ENCODE measurements around the gene MATCAP1.

The MATCAP1 gene

GRCh38 chr16:67187175-67187890 is 3.6 kb upstream of the MATCAP1 start:
- Histone ChIP-seq H3K36me3 (ENCODE audit: control insufficient read depth, low read depth, low read length) (no peaks in the 10 kb centered on the region), H3K27ac (ENCODE audit: low read length) (no peak overlapping the region), H3K4me3 (ENCODE audit: low read length) (no peak overlapping the region), H3K27me3 (ENCODE audit: control insufficient read depth, insufficient read depth, low read length) (peaks cover 27% of the 10 kb centered on the region), H3K9ac (ENCODE audit: low read length) (no peak overlapping the region), H3K9me3 (ENCODE audit: control insufficient read depth, low read depth, low read length) (no peaks in the 10 kb centered on the region), H3K4me1 (ENCODE audit: control insufficient read depth, low read depth, low read length) (peaks cover 3% of the 10 kb centered on the region)

DNA sequence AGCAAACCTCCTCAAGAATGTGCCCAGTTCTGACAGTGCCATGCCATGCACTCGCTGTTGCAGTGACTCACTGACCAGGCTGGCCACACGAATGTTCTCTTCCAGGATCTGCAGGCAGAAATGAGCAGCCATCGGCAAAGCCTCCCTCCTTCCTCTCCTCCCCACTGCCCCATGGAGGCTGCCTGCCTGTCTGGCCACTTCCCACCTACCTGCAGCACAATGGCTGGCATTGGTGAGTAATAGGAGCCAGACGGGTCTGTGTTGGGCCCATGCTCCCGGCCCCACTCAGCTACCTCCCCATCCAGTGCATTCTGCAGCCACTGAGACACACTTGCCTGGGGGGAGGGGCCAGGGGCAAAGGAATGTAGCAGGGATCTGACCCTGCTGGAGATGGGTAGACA is 2.8 kb upstream of the MATCAP1 start:
- peaks cover 3% of the 10 kb centered on the region for H3K4me1 ChIP-seq (ENCODE audit: control insufficient read depth, low read depth, low read length)
- no peak overlapping the region for H3K9ac ChIP-seq (ENCODE audit: low read length)
- no peak overlapping the region for H3K4me3 ChIP-seq (ENCODE audit: low read length)
- H3K27ac ChIP-seq (ENCODE audit: low read length), result no peak overlapping the region
- H3K36me3 ChIP-seq (ENCODE audit: control insufficient read depth, low read depth, low read length), result no peaks in the 10 kb centered on the region
- peaks cover 27% of the 10 kb centered on the region for H3K27me3 ChIP-seq (ENCODE audit: control insufficient read depth, insufficient read depth, low read length)
- H3K9me3 ChIP-seq (ENCODE audit: control insufficient read depth, low read depth, low read length), result no peaks in the 10 kb centered on the region

GRCh38 chr16:67185651-67186134 is 1.9 kb upstream of the MATCAP1 start:
- Histone ChIP-seq H3K4me3 (ENCODE audit: low read length) (no peak overlapping the region), H3K4me1 (ENCODE audit: control insufficient read depth, low read depth, low read length) (peaks cover 3% of the 10 kb centered on the region), H3K9ac (ENCODE audit: low read length) (no peak overlapping the region), H3K27ac (ENCODE audit: low read length) (no peak overlapping the region), H3K36me3 (ENCODE audit: control insufficient read depth, low read depth, low read length) (no peaks in the 10 kb centered on the region), H3K9me3 (ENCODE audit: control insufficient read depth, low read depth, low read length) (no peaks in the 10 kb centered on the region), H3K27me3 (ENCODE audit: control insufficient read depth, insufficient read depth, low read length) (peaks cover 27% of the 10 kb centered on the region)

- peaks cover 3% of the 10 kb centered on the region for H3K4me1 ChIP-seq (ENCODE audit: control insufficient read depth, low read depth, low read length)
- no peaks in the 10 kb centered on the region for H3K9me3 ChIP-seq (ENCODE audit: control insufficient read depth, low read depth, low read length)
- no peaks in the 10 kb centered on the region for H3K36me3 ChIP-seq (ENCODE audit: control insufficient read depth, low read depth, low read length)
- no peak overlapping the region for H3K9ac ChIP-seq (ENCODE audit: low read length)
- peak overlapping the region; percentile 71 for H3K4me3 ChIP-seq (ENCODE audit: low read length)
- no peak overlapping the region for H3K27ac ChIP-seq (ENCODE audit: low read length)
- peaks cover 27% of the 10 kb centered on the region for H3K27me3 ChIP-seq (ENCODE audit: control insufficient read depth, insufficient read depth, low read length)
Observed at GRCh38 chr16:67184995-67185650, 1.4 kb upstream of the MATCAP1 start.

DNA sequence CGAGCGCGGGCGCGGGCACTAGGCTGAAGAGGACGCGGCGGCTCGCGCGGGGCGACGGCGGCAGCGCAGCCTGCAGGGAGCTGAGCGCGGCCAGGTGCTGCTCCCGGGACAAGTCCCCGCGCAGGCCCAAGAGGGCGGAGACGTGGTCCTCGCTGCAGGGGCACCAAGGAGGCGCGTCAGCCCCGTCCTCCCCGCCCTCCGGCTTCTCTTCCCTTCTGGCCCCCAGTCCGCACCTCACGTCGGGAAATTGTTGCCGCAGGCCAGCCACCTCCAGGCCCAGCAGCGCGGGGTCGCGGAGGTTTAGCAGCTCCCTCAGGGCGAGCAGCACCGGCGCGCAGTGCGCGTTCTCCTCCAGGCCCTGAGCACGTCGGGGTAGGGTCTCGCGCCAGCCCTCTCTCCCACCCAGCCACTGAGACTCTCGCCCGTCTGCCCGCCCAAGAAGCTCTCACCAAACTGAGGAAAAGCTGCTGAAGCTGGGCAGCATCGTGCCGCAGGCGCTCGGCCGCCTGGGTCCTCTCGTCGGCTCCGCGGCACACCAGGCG is 761 bp upstream of the MATCAP1 start:
- Histone ChIP-seq H3K36me3 (ENCODE audit: control insufficient read depth, low read depth, low read length) (no peaks in the 10 kb centered on the region), H3K9ac (ENCODE audit: low read length) (no peak overlapping the region), H3K27ac (ENCODE audit: low read length) (no peak overlapping the region), H3K4me1 (ENCODE audit: control insufficient read depth, low read depth, low read length) (peaks cover 3% of the 10 kb centered on the region), H3K9me3 (ENCODE audit: control insufficient read depth, low read depth, low read length) (no peaks in the 10 kb centered on the region), H3K4me3 (ENCODE audit: low read length) (peak overlapping the region; percentile 71), H3K27me3 (ENCODE audit: control insufficient read depth, insufficient read depth, low read length) (peaks cover 31% of the 10 kb centered on the region)

GRCh38 chr16:67183284-67183626 is 508 bp downstream of the MATCAP1 start:
- Histone ChIP-seq H3K4me1 (ENCODE audit: control insufficient read depth, low read depth, low read length) (peaks cover 3% of the 10 kb centered on the region), H3K27ac (ENCODE audit: low read length) (no peak overlapping the region), H3K9me3 (ENCODE audit: control insufficient read depth, low read depth, low read length) (no peaks in the 10 kb centered on the region)

DNA sequence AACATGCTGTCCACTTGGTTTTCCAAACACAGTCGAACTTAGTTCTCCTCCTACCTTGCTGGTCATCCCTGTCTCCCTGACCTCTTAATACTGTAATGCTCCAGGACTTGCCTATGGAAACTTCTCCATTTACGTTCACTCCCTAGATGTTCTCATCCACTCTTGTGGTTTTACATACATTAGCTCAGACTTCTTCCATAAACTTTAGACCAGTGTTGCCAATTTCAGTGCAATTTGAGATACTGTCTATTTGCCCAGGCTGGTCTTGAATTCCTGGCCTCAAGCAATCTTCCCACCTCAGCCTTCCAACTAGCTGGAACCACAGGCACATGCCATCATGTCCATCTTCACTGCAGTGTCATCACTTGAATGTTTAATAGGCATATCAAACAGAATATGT is 1.5 kb downstream of the MATCAP1 start:
- Histone ChIP-seq H3K9ac (ENCODE audit: low read length) (no peak overlapping the region), H3K4me1 (ENCODE audit: control insufficient read depth, low read depth, low read length) (peaks cover 3% of the 10 kb centered on the region), H3K9me3 (ENCODE audit: control insufficient read depth, low read depth, low read length) (no peaks in the 10 kb centered on the region)

More at GRCh38 chr16:67183284-67183626, 508 bp downstream of the MATCAP1 start:
- Histone ChIP-seq H3K36me3 (ENCODE audit: control insufficient read depth, low read depth, low read length) (no peaks in the 10 kb centered on the region), H3K4me3 (ENCODE audit: low read length) (peak overlapping the region; percentile 71), H3K9ac (ENCODE audit: low read length) (peak overlapping the region; percentile 83), H3K27me3 (ENCODE audit: control insufficient read depth, insufficient read depth, low read length) (peaks cover 42% of the 10 kb centered on the region)

GRCh38 chr16:67181346-67181745 is 2.4 kb downstream of the MATCAP1 start:
- Histone ChIP-seq H3K9me3 (ENCODE audit: control insufficient read depth, low read depth, low read length) (no peaks in the 10 kb centered on the region), H3K27ac (ENCODE audit: low read length) (no peak overlapping the region), H3K36me3 (ENCODE audit: control insufficient read depth, low read depth, low read length) (no peaks in the 10 kb centered on the region), H3K9ac (ENCODE audit: low read length) (no peak overlapping the region), H3K27me3 (ENCODE audit: control insufficient read depth, insufficient read depth, low read length) (peaks cover 56% of the 10 kb centered on the region), H3K4me3 (ENCODE audit: low read length) (no peak overlapping the region), H3K4me1 (ENCODE audit: control insufficient read depth, low read depth, low read length) (peaks cover 3% of the 10 kb centered on the region)

More for the DNA sequence above, 1.5 kb downstream of the MATCAP1 start:
- Histone ChIP-seq H3K36me3 (ENCODE audit: control insufficient read depth, low read depth, low read length) (no peaks in the 10 kb centered on the region), H3K27me3 (ENCODE audit: control insufficient read depth, insufficient read depth, low read length) (peaks cover 49% of the 10 kb centered on the region), H3K4me3 (ENCODE audit: low read length) (peak overlapping the region; percentile 71), H3K27ac (ENCODE audit: low read length) (no peak overlapping the region)

- no peak overlapping the region for H3K27ac ChIP-seq (ENCODE audit: low read length)
- H3K4me3 ChIP-seq (ENCODE audit: low read length), result no peak overlapping the region
- no peaks in the 10 kb centered on the region for H3K36me3 ChIP-seq (ENCODE audit: control insufficient read depth, low read depth, low read length)
- H3K9me3 ChIP-seq (ENCODE audit: control insufficient read depth, low read depth, low read length), result no peaks in the 10 kb centered on the region
- H3K4me1 ChIP-seq (ENCODE audit: control insufficient read depth, low read depth, low read length), result no peaks in the 10 kb centered on the region
- no peak overlapping the region for H3K9ac ChIP-seq (ENCODE audit: low read length)
- H3K27me3 ChIP-seq (ENCODE audit: control insufficient read depth, insufficient read depth, low read length), result peaks cover 56% of the 10 kb centered on the region
Observed at GRCh38 chr16:67180166-67180565, 3.6 kb downstream of the MATCAP1 start.

DNA sequence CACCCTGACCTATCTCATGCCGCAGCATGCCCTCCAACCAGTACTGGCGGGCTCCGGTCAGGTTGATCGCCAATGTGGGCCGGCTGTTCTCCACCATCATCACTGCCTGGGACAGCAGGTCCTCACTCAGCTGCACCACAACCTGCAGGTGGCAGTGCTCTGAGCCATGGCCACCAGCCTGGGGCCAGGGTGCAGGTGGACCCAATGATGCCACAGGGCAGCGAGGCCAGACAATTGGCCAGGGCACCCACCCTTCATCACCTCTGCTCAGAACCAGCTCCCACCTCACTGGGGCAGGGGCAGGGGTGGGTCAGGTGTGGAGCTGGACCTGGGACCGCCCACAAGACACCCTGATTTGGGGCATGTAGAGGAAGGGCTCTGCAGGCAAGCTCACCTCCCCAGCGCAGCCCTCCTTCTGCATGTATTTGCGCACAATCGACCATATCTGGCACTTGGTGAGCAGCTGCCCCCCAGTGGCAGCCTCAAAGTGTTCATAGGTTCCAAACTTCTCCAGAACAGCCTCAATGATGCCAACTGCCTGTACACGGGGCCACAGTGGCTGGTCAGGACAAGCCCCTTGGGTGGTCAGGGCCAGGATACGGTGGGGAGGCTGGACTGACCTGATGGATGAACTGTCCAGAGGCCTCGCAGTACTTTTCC is 4.2 kb downstream of the MATCAP1 start:
- Histone ChIP-seq H3K4me3 (ENCODE audit: low read length) (no peak overlapping the region), H3K9ac (ENCODE audit: low read length) (no peak overlapping the region), H3K27me3 (ENCODE audit: control insufficient read depth, insufficient read depth, low read length) (peaks cover 56% of the 10 kb centered on the region), H3K9me3 (ENCODE audit: control insufficient read depth, low read depth, low read length) (no peaks in the 10 kb centered on the region), H3K27ac (ENCODE audit: low read length) (no peak overlapping the region), H3K36me3 (ENCODE audit: control insufficient read depth, low read depth, low read length) (no peaks in the 10 kb centered on the region), H3K4me1 (ENCODE audit: control insufficient read depth, low read depth, low read length) (no peaks in the 10 kb centered on the region)
